GM18951 (cell line): ENCODE measurements around the gene DNAL4.

Source experiments
- POLR2A ChIP-seq: IDR thresholded peaks from 4 replicates; pipeline ENCODE4 v1.6.1; 2011; ENCODE audit warnings: mild to moderate bottlenecking; ENCODE audit not compliant: insufficient read length, insufficient read depth; ENCODE audit errors: extremely low read depth
- in situ Hi-C: fragments of 300-500 bp; cut with MboI; formaldehyde crosslinking; loops from one replicate; pipeline ENCODE4 v1.12.0; 2022; ENCODE audit warnings: low sequenced_read_pairs, mixed read lengths, inconsistent platforms; ENCODE audit not compliant: unreplicated experiment

Gene DNAL4

GRCh38 chr22:38742176-38742942 is 51.6 kb downstream of the DNAL4 start:
- no peak for TF ChIP-seq POLR2A

GRCh38 chr22:38741576-38741975 is 52.4 kb downstream of the DNAL4 start:
- no peak for TF ChIP-seq POLR2A
- in situ Hi-C loops: no loop called here

More at GRCh38 chr22:38742176-38742942, 51.6 kb downstream of the DNAL4 start:
- in situ Hi-C loops: no loop called here

GRCh38 chr22:38741166-38741565 is 52.8 kb downstream of the DNAL4 start:
- in situ Hi-C loops: no loop called here
- TF ChIP-seq POLR2A: no peak

GRCh38 chr22:38740754-38741153 is 53.2 kb downstream of the DNAL4 start:
- TF ChIP-seq POLR2A: peak; percentile 32
- in situ Hi-C loops: no loop called here

- in situ Hi-C loops: no loop called here
- no peak for TF ChIP-seq POLR2A
Measured at GRCh38 chr22:38740116-38740723, 53.7 kb downstream of the DNAL4 start.

- TF ChIP-seq POLR2A: no peak
- in situ Hi-C loops: no loop called here
Measured at GRCh38 chr22:38739300-38740055, 54.5 kb downstream of the DNAL4 start.

GRCh38 chr22:38738475-38739070 is 55.4 kb downstream of the DNAL4 start:
- in situ Hi-C loops: no loop called here
- no peak for TF ChIP-seq POLR2A

GRCh38 chr22:38737302-38738060 is 56.5 kb downstream of the DNAL4 start:
- in situ Hi-C loops: no loop called here
- TF ChIP-seq POLR2A: no peak

GRCh38 chr22:38736257-38736570 is 57.7 kb downstream of the DNAL4 start:
- TF ChIP-seq POLR2A: peak; percentile 29
- in situ Hi-C loops: no loop called here

GRCh38 chr22:38735465-38736256 is 58.3 kb downstream of the DNAL4 start:
- peak; percentile 2 for TF ChIP-seq POLR2A
- in situ Hi-C loops: no loop called here

- in situ Hi-C loops: no loop called here
- TF ChIP-seq POLR2A: peak; percentile 7
Measured at GRCh38 chr22:38735126-38735464, 58.8 kb downstream of the DNAL4 start.

GRCh38 chr22:38734421-38735100 is 59.4 kb downstream of the DNAL4 start:
- no peak for TF ChIP-seq POLR2A
- in situ Hi-C loops: no loop called here
